Measurements from ENCODE around the gene INPP5F. TPM values are rescaled to one million over a fixed set of nuclear protein-coding genes. Genes with fewer than 3 reads are reported as not detected.
"Not testable (repeated sequence)": the region's sequence is repeated elsewhere in the genome, so short reads cannot be mapped to it uniquely, and the experiment has no call there.

INPP5F gene
- total RNA-seq, 1 experiment from 2014 or later, result 26.4 TPM

DNA sequence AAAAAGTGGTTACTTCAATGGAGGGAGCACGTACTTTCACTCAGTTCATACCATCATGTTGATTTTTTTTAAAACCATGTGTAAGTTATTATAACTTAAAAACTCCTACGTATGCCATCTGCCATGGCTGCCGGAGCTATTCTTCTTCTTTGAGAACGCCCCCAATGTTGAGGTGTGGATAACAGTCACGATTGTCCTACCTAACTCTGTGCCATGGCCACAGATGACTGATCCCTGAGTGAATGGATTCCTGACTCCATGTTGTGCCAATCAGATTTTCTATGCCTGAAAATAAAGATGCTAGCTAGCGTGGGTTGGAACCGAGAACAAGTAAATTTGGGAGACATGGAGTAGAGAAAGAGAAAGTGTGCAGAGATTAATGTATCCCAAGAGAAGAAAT lies 141.5 kb downstream of the INPP5F start:
- H3K9me3 ChIP-seq, result no peaks in the 10 kb centered on the region
- TF ChIP-seq, protein P1, sequence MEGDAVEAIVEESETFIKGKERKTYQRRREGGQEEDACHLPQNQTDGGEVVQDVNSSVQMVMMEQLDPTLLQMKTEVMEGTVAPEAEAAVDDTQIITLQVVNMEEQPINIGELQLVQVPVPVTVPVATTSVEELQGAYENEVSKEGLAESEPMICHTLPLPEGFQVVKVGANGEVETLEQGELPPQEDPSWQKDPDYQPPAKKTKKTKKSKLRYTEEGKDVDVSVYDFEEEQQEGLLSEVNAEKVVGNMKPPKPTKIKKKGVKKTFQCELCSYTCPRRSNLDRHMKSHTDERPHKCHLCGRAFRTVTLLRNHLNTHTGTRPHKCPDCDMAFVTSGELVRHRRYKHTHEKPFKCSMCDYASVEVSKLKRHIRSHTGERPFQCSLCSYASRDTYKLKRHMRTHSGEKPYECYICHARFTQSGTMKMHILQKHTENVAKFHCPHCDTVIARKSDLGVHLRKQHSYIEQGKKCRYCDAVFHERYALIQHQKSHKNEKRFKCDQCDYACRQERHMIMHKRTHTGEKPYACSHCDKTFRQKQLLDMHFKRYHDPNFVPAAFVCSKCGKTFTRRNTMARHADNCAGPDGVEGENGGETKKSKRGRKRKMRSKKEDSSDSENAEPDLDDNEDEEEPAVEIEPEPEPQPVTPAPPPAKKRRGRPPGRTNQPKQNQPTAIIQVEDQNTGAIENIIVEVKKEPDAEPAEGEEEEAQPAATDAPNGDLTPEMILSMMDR (IDR thresholded peaks at IDR 0.05; ENCODE audit: insufficient read depth in 1 of 2, low read depth in 1 of 2, low read length in 1 of 2, severe bottlenecking in 1 of 2, unreplicated experiment in 1 of 2), result no peak
- CTCF ChIA-PET, result interaction anchor here (0.8 kb wide), 1 partner anchor 180 kb away, joined by 3 read pairs; no protein-coding TSS in a partner anchor
- POLR2A ChIA-PET, result no interaction called here
- intact Hi-C loops (cut with micrococcal nuclease; ENCODE audit: unreplicated experiment), result no loop called here
- H3K4me1 ChIP-seq, result peaks cover 14% of the 10 kb centered on the region
- peaks cover 15% of the 10 kb centered on the region for H3K4me1 Mint-ChIP-seq (ENCODE audit: low read depth, unreplicated experiment)
- H3K36me3 Mint-ChIP-seq (ENCODE audit: insufficient read depth, unreplicated experiment), result peaks cover 27% of the 10 kb centered on the region
- no peaks in the 10 kb centered on the region for H3K27me3 ChIP-seq (replicated peaks; ENCODE audit: control insufficient read depth, insufficient read depth, low read length)
- BruUV-seq (replicated peaks), result no TSS peak
- no peaks in the 10 kb centered on the region for H3K9me3 Mint-ChIP-seq (ENCODE audit: unreplicated experiment)
- DNase-seq, result no peak
- H3K4me3 Mint-ChIP-seq (ENCODE audit: unreplicated experiment), result no peak overlapping the region
- no peaks in the 10 kb centered on the region for H3K27me3 Mint-ChIP-seq (ENCODE audit: insufficient read depth, unreplicated experiment)
- H3K36me3 ChIP-seq (ENCODE audit: control insufficient read depth, insufficient read depth, low read length), result no peaks in the 10 kb centered on the region
- H3K4me3 ChIP-seq (ENCODE audit: low read depth, low read length), result no peak overlapping the region
- H3K27ac Mint-ChIP-seq (ENCODE audit: unreplicated experiment), result no peak overlapping the region

DNA sequence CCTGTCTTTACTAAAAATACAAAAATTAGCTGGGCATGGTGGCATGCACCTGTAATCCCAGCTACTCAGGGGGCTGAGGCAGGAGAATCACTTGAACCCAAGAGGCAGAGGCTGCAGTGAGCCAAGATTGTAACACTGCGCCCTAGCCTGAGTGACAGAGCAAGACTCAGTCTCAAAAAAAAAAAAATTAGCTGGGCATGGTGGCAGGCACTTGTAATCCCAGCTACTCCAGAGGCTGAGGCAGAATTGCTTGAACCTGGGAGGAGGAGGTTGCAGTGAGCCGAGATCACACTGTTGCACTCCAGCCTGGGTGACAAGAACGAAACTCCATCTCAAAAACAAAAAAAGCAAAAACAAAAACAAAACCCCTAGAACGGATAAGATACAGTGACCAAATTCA lies 143.5 kb downstream of the INPP5F start:
- H3K9me3 Mint-ChIP-seq (ENCODE audit: unreplicated experiment); H3K4me3 ChIP-seq (ENCODE audit: low read depth, low read length); H3K27me3 ChIP-seq (replicated peaks; ENCODE audit: control insufficient read depth, insufficient read depth, low read length); CTCF ChIA-PET; H3K27me3 Mint-ChIP-seq (ENCODE audit: insufficient read depth, unreplicated experiment); H3K36me3 ChIP-seq (ENCODE audit: control insufficient read depth, insufficient read depth, low read length); H3K4me3 Mint-ChIP-seq (ENCODE audit: unreplicated experiment); BruUV-seq (replicated peaks); H3K27ac Mint-ChIP-seq (ENCODE audit: unreplicated experiment); intact Hi-C loops (cut with micrococcal nuclease; ENCODE audit: unreplicated experiment); DNase-seq; H3K9me3 ChIP-seq; POLR2A ChIA-PET: not testable (repeated sequence)
- Mint-ChIP-seq H3K4me1 (ENCODE audit: low read depth, unreplicated experiment) (peaks cover 23% of the 10 kb centered on the region), H3K36me3 (ENCODE audit: insufficient read depth, unreplicated experiment) (peaks cover 36% of the 10 kb centered on the region)
- H3K4me1 ChIP-seq, result peaks cover 14% of the 10 kb centered on the region

DNA sequence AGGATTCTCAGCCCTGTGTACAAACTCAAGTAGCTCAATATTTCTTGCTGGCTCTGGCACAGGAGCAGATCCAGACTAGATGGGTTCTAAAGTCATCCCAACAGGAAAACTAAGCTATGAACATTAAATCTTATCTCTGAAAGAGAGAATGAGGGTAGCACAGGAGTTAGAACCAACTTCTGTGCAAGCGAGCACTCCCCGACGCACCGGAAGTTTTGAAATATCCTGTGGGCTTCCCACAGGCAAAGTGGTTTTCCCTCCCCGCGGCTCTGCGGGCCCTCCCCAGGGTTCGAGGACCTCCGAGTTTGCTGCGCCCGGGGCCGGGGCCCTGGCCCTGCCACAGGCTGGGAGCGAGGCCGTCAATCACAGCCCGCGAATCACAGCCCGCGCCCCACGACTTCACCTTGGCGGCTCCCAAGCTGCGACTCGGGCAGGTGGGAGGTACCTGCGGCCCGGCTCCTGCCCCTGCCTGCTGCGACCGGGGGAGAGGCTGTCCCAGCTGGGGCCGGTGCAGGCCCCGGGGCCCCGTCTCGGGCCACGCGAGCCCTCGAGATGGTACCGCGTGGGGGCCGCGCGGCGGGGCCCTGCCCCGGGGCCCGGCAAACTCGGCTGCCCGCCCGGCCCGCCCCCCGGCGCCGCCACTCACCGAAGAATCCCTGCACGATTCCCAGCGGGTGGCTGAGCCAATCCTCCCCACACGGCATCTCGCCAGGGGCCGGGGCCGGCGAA lies 146.2 kb downstream of the INPP5F start:
- intact Hi-C loops (cut with micrococcal nuclease; ENCODE audit: unreplicated experiment), result loop anchor here (10.0 kb wide), 1 partner anchor 277 kb away; the partner anchor contains the start of gene TIAL1
- no TSS peak for BruUV-seq (replicated peaks)
- H3K4me1 Mint-ChIP-seq (ENCODE audit: low read depth, unreplicated experiment), result peaks cover 16% of the 10 kb centered on the region
- H3K27me3 Mint-ChIP-seq (ENCODE audit: insufficient read depth, unreplicated experiment), result no peaks in the 10 kb centered on the region
- Histone ChIP-seq H3K4me3 (ENCODE audit: low read depth, low read length) (peak overlapping the region; percentile 56), H3K36me3 (ENCODE audit: control insufficient read depth, insufficient read depth, low read length) (no peaks in the 10 kb centered on the region), H3K27me3 (replicated peaks; ENCODE audit: control insufficient read depth, insufficient read depth, low read length) (no peaks in the 10 kb centered on the region), H3K4me1 (peaks cover 14% of the 10 kb centered on the region), H3K9me3 (no peaks in the 10 kb centered on the region)
- TF ChIP-seq, protein P1 (IDR thresholded peaks at IDR 0.05; ENCODE audit: insufficient read depth in 1 of 2, low read depth in 1 of 2, low read length in 1 of 2, severe bottlenecking in 1 of 2, unreplicated experiment in 1 of 2), result no peak
- H3K36me3 Mint-ChIP-seq (ENCODE audit: insufficient read depth, unreplicated experiment), result peaks cover 22% of the 10 kb centered on the region
- ChIA-PET POLR2A (interaction anchor here (0.6 to 3.2 kb wide), 5 partner anchors 21 to 146 kb away, joined by 3 to 29 read pairs (median 7); partner anchors contain the start of genes INPP5F and SEC23IP), CTCF (interaction anchor here (0.6 to 2.3 kb wide), 4 partner anchors 11 to 332 kb away, joined by 3 to 6 read pairs (median 4); no protein-coding TSS in a partner anchor)
- H3K9me3 Mint-ChIP-seq (ENCODE audit: unreplicated experiment), result no peaks in the 10 kb centered on the region
- peak overlapping the region; percentile 88 for H3K4me3 Mint-ChIP-seq (ENCODE audit: unreplicated experiment)
- peak overlapping the region; percentile 59 for H3K27ac Mint-ChIP-seq (ENCODE audit: unreplicated experiment)
- DNase-seq, result peak; percentile 75 to 80
